MG63 (cell line): Measurements from ENCODE around the gene PIP4P1. TPM values are rescaled to one million over a fixed set of nuclear protein-coding genes. Genes with fewer than 3 reads are reported as not detected.

Source experiments
- total RNA-seq: library from RNA; depleted of rRNA; stranded (reverse); fragments of >200 nt; shearing (Covaris generic); gene quantifications from 2 replicates; pipeline ENCODE4 v1.2.3, GENCODE V29; 2014; ENCODE audit warnings: low replicate concordance; rRNA removed

The PIP4P1 gene
- total RNA-seq, 1 experiment from 2014 or later: 23.3 TPM

Other genes with a start within 250 kb of the PIP4P1 start
- not detected in 2 replicates for gene OR11H6, start 237.7 kb downstream of the PIP4P1 start, total RNA-seq
- gene OR11H7, start 232.5 kb downstream of the PIP4P1 start, total RNA-seq: not detected in 2 replicates
- not detected in 2 replicates for gene OR11H4, start 222.1 kb downstream of the PIP4P1 start, total RNA-seq
- 12.6 and 36.7 TPM in 2 replicates for gene TTC5, start 155.5 kb downstream of the PIP4P1 start, total RNA-seq
- 38.0 and 151 TPM in 2 replicates for gene CCNB1IP1, start 128.2 kb downstream of the PIP4P1 start, total RNA-seq
- gene PARP2, start 117.8 kb downstream of the PIP4P1 start, total RNA-seq: 5.9 and 7.5 TPM in 2 replicates
- 7.4 and 8.8 TPM in 2 replicates for gene TEP1, start 47.9 kb downstream of the PIP4P1 start, total RNA-seq
- gene KLHL33, start 25.3 kb downstream of the PIP4P1 start, total RNA-seq: not detected in 2 replicates
- gene OSGEP, start 6.6 kb downstream of the PIP4P1 start, total RNA-seq: 31.7 and 47.5 TPM in 2 replicates
- 145 and 217 TPM in 2 replicates for gene APEX1, start 6.2 kb downstream of the PIP4P1 start, total RNA-seq
- gene PNP, start 8.0 kb upstream of the PIP4P1 start, total RNA-seq: 21.3 and 26.7 TPM in 2 replicates
- gene RNASE10, start 44.1 kb upstream of the PIP4P1 start, total RNA-seq: not detected in 2 replicates
- not detected in 2 replicates for gene RNASE9, start 99.6 kb upstream of the PIP4P1 start, total RNA-seq
- gene RNASE11, start 126.6 kb upstream of the PIP4P1 start, total RNA-seq: not detected in 2 replicates
- gene RNASE12, start 129.9 kb upstream of the PIP4P1 start, total RNA-seq: not detected in 2 replicates
- not detected in 2 replicates for gene OR6S1, start 180.3 kb upstream of the PIP4P1 start, total RNA-seq
- 2.3 and 6.1 TPM in 2 replicates for gene RNASE4, start 223.1 kb upstream of the PIP4P1 start, total RNA-seq
- gene ANG, start 227.3 kb upstream of the PIP4P1 start, total RNA-seq: 0.42 and 3.2 TPM in 2 replicates